Activated CD8-positive, alpha-beta T cell treated with anti-CD3 and anti-CD28 coated beads, Interleukin-2, amount 10 ng/mL, durations not matched to agents 7 days and 5 days (primary cell): ENCODE results near the gene PAX5. TPM values are rescaled to one million over a fixed set of nuclear protein-coding genes. Genes with fewer than 3 reads are reported as not detected.

Source experiments
- ATAC-seq: fragments of 150-1000 bp; cut with Tn5 transposase; one replicate; pipeline ENCODE4 v1.10.0; 2021; ENCODE audit warnings: moderate library complexity
- CTCF ChIA-PET: fragments of 350-600 bp; sonication (Branson Sonifier 250); formaldehyde crosslinking; loops from one replicate; lab custom pipeline; 2021; ENCODE audit warnings: antibody characterized with exemption; lab: Charles Lee
- POLR2A ChIA-PET: fragments of 350-600 bp; sonication (Branson Sonifier 250); formaldehyde crosslinking; loops from one replicate; lab custom pipeline; 2021; ENCODE audit warnings: antibody characterized with exemption; lab: Charles Lee
- DNase-seq: peaks from one replicate; pipeline ENCODE4 v3.0.0-alpha.2; 2020
- H3K27ac Mint-ChIP-seq: one replicate; pipeline ENCODE4 v1.8.0; 2021; ENCODE audit warnings: mild to moderate bottlenecking, mixed read lengths
- H3K27me3 Mint-ChIP-seq: one replicate; pipeline ENCODE4 v1.8.0; 2021; ENCODE audit warnings: low read depth, mixed read lengths
- H3K36me3 Mint-ChIP-seq: one replicate; pipeline ENCODE4 v1.8.0; 2021; ENCODE audit warnings: low read depth, mixed read lengths
- H3K4me1 Mint-ChIP-seq: one replicate; pipeline ENCODE4 v1.8.0; 2021; ENCODE audit warnings: low read depth, mixed read lengths
- H3K4me3 Mint-ChIP-seq: one replicate; pipeline ENCODE4 v1.8.0; 2021; ENCODE audit warnings: mild to moderate bottlenecking, mixed read lengths
- H3K9me3 Mint-ChIP-seq: one replicate; pipeline ENCODE4 v1.8.0; 2022; ENCODE audit warnings: mixed read lengths; ENCODE audit not compliant: insufficient read depth
- total RNA-seq, 2 experiments: library from RNA; stranded (reverse); gene quantifications; one replicate each; pipeline ENCODE4 v1.2.3, GENCODE V29; 2021

PAX5 gene
- total RNA-seq, 2 experiments from 2014 or later, result 0.34 to 0.45 TPM

- no peaks in the 10 kb centered on the region for H3K36me3 Mint-ChIP-seq
- ATAC-seq, result no peak
Observed at GRCh38 chr9:36847781-36848673, 186.0 kb downstream of the PAX5 start.

GRCh38 chr9:36846621-36847020 lies 187.4 kb downstream of the PAX5 start:
- ATAC-seq, result no peak
- H3K4me1 Mint-ChIP-seq, result no peaks in the 10 kb centered on the region
- H3K27me3 Mint-ChIP-seq, result no peaks in the 10 kb centered on the region
- no peaks in the 10 kb centered on the region for H3K36me3 Mint-ChIP-seq
- POLR2A ChIA-PET, result no interaction called here
- no peak overlapping the region for H3K4me3 Mint-ChIP-seq
- CTCF ChIA-PET, result no interaction called here
- H3K9me3 Mint-ChIP-seq, result no peaks in the 10 kb centered on the region
- no peak for DNase-seq
- no peak overlapping the region for H3K27ac Mint-ChIP-seq

More at GRCh38 chr9:36847781-36848673, 186.0 kb downstream of the PAX5 start:
- ChIA-PET CTCF (no interaction called here), POLR2A (no interaction called here)
- Mint-ChIP-seq H3K4me1 (no peaks in the 10 kb centered on the region), H3K9me3 (no peaks in the 10 kb centered on the region), H3K27me3 (no peaks in the 10 kb centered on the region), H3K4me3 (no peak overlapping the region), H3K27ac (no peak overlapping the region)
- no peak for DNase-seq

GRCh38 chr9:36845844-36846243 lies 188.2 kb downstream of the PAX5 start:
- DNase-seq, result no peak
- Mint-ChIP-seq H3K4me3 (no peak overlapping the region), H3K4me1 (no peaks in the 10 kb centered on the region), H3K27ac (no peak overlapping the region), H3K9me3 (no peaks in the 10 kb centered on the region), H3K27me3 (no peaks in the 10 kb centered on the region), H3K36me3 (no peaks in the 10 kb centered on the region)
- ChIA-PET CTCF (no interaction called here), POLR2A (interaction anchor here (0.5 kb wide), 1 partner anchor 151 kb away, joined by 4 read pairs; no protein-coding TSS in a partner anchor)
- ATAC-seq, result no peak

GRCh38 chr9:36844961-36845360 lies 189.1 kb downstream of the PAX5 start:
- POLR2A ChIA-PET, result no interaction called here
- CTCF ChIA-PET, result no interaction called here

GRCh38 chr9:36843964-36844363 lies 190.1 kb downstream of the PAX5 start:
- H3K4me1 Mint-ChIP-seq, result no peaks in the 10 kb centered on the region
- no peaks in the 10 kb centered on the region for H3K36me3 Mint-ChIP-seq
- DNase-seq (no peak), ATAC-seq (no peak)
- no peak overlapping the region for H3K27ac Mint-ChIP-seq
- ChIA-PET POLR2A (no interaction called here), CTCF (no interaction called here)
- no peaks in the 10 kb centered on the region for H3K27me3 Mint-ChIP-seq
- no peaks in the 10 kb centered on the region for H3K9me3 Mint-ChIP-seq
- H3K4me3 Mint-ChIP-seq, result no peak overlapping the region

More at GRCh38 chr9:36844961-36845360, 189.1 kb downstream of the PAX5 start:
- Mint-ChIP-seq H3K27me3 (no peaks in the 10 kb centered on the region), H3K27ac (no peak overlapping the region), H3K36me3 (no peaks in the 10 kb centered on the region), H3K9me3 (no peaks in the 10 kb centered on the region), H3K4me3 (no peak overlapping the region), H3K4me1 (no peaks in the 10 kb centered on the region)
- DNase-seq (no peak), ATAC-seq (no peak)

GRCh38 chr9:36842560-36843530 lies 191.2 kb downstream of the PAX5 start:
- no peak for ATAC-seq
- POLR2A ChIA-PET, result no interaction called here

GRCh38 chr9:36840898-36841536 lies 193.1 kb downstream of the PAX5 start:
- no peak for DNase-seq
- ChIA-PET CTCF (no interaction called here), POLR2A (no interaction called here)
- Mint-ChIP-seq H3K36me3 (no peaks in the 10 kb centered on the region), H3K4me1 (no peaks in the 10 kb centered on the region), H3K9me3 (no peaks in the 10 kb centered on the region), H3K27me3 (no peaks in the 10 kb centered on the region), H3K27ac (no peak overlapping the region), H3K4me3 (no peak overlapping the region)
- no peak for ATAC-seq

More at GRCh38 chr9:36842560-36843530, 191.2 kb downstream of the PAX5 start:
- CTCF ChIA-PET, result no interaction called here
- Mint-ChIP-seq H3K9me3 (no peaks in the 10 kb centered on the region), H3K27me3 (no peaks in the 10 kb centered on the region), H3K27ac (no peak overlapping the region), H3K36me3 (no peaks in the 10 kb centered on the region), H3K4me3 (no peak overlapping the region), H3K4me1 (no peaks in the 10 kb centered on the region)
- DNase-seq, result no peak

GRCh38 chr9:36839131-36839885 lies 194.8 kb downstream of the PAX5 start:
- Mint-ChIP-seq H3K9me3 (no peaks in the 10 kb centered on the region), H3K27ac (no peak overlapping the region), H3K36me3 (no peaks in the 10 kb centered on the region), H3K4me1 (no peaks in the 10 kb centered on the region), H3K27me3 (no peaks in the 10 kb centered on the region), H3K4me3 (no peak overlapping the region)
- DNase-seq (no peak), ATAC-seq (no peak)
- ChIA-PET CTCF (no interaction called here), POLR2A (no interaction called here)

- no peaks in the 10 kb centered on the region for H3K4me1 Mint-ChIP-seq
- CTCF ChIA-PET, result no interaction called here
- ATAC-seq, result no peak
Observed at GRCh38 chr9:36837431-36838405, 196.3 kb downstream of the PAX5 start.

GRCh38 chr9:36836486-36836885 lies 197.6 kb downstream of the PAX5 start:
- ChIA-PET CTCF (no interaction called here), POLR2A (no interaction called here)
- DNase-seq (no peak), ATAC-seq (no peak)
- no peak overlapping the region for H3K27ac Mint-ChIP-seq
- H3K4me3 Mint-ChIP-seq, result no peak overlapping the region
- no peaks in the 10 kb centered on the region for H3K9me3 Mint-ChIP-seq
- H3K4me1 Mint-ChIP-seq, result no peaks in the 10 kb centered on the region
- H3K36me3 Mint-ChIP-seq, result no peaks in the 10 kb centered on the region
- H3K27me3 Mint-ChIP-seq, result no peaks in the 10 kb centered on the region

More at GRCh38 chr9:36837431-36838405, 196.3 kb downstream of the PAX5 start:
- no peak overlapping the region for H3K4me3 Mint-ChIP-seq
- no peak for DNase-seq
- no peaks in the 10 kb centered on the region for H3K36me3 Mint-ChIP-seq
- POLR2A ChIA-PET, result no interaction called here
- no peak overlapping the region for H3K27ac Mint-ChIP-seq
- H3K9me3 Mint-ChIP-seq, result no peaks in the 10 kb centered on the region
- no peaks in the 10 kb centered on the region for H3K27me3 Mint-ChIP-seq
